ENCODE data around the gene DDIT4.

DNA sequence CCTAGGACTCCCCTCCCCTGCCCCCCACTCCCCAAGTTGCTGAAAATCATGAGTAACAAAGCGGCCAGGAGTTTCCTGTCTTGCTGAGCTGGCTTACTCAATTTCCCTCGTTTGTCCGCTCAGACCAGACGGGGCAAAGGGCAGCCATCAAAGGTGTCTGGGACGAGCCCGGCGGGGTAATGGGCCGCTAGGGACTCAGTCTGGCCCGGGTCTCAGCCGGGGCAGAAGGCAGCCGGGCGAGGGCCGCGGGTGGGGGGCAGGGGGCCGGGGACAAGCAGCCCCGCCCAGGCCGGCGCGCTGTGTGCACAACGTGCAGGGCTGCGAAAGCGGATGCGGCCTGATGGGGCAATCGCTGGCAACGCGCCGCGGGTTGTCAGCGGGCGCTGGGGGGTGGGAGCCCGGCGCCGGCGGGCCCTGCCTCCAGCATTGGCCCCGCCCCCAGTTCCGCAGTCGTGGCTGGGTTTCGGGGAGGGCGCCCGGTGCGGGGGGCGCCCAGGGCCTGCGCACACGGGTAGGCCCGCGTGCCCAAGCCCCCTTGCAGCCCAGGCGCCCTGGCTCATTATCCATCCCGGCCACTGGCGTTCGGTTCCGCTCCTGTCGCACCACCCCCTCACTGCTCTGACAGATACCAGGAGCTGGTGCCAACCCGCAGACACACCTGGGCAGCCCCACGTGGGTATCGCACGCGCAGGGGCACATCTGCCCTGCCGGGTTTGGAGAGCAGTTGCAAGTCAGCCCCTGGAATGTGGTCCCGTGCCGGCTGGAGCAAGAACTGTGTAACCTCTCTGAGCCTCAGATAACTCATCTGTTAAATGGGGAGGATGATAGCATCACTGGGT is 45.9 kb downstream of the DDIT4 start:
- TF ChIP-seq, protein P1, sequence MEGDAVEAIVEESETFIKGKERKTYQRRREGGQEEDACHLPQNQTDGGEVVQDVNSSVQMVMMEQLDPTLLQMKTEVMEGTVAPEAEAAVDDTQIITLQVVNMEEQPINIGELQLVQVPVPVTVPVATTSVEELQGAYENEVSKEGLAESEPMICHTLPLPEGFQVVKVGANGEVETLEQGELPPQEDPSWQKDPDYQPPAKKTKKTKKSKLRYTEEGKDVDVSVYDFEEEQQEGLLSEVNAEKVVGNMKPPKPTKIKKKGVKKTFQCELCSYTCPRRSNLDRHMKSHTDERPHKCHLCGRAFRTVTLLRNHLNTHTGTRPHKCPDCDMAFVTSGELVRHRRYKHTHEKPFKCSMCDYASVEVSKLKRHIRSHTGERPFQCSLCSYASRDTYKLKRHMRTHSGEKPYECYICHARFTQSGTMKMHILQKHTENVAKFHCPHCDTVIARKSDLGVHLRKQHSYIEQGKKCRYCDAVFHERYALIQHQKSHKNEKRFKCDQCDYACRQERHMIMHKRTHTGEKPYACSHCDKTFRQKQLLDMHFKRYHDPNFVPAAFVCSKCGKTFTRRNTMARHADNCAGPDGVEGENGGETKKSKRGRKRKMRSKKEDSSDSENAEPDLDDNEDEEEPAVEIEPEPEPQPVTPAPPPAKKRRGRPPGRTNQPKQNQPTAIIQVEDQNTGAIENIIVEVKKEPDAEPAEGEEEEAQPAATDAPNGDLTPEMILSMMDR (conservative IDR thresholded peaks at IDR 0.05), result no peak
- no peak for TF ChIP-seq ZFX (IDR thresholded peaks at IDR 0.05)
